Endodermal cell (in vitro differentiated cells): ENCODE results near the gene FAM168A. TPM values are rescaled to one million over a fixed set of nuclear protein-coding genes. Genes with fewer than 3 reads are reported as not detected.

Experiments used
- DNase-seq: peaks from one replicate; pipeline ENCODE4 v3.0.0-alpha.2; 2017
- H3K27ac ChIP-seq: 2 replicates; pipeline ENCODE4 v1.5.1; 2013; ENCODE audit warnings: mild to moderate bottlenecking, low read depth, low read length, moderate library complexity
- H3K27me3 ChIP-seq: 2 replicates; pipeline ENCODE4 v1.6.1; 2013; ENCODE audit warnings: mild to moderate bottlenecking, low read length, moderate library complexity; ENCODE audit not compliant: insufficient read depth, control insufficient read depth, poor library complexity, severe bottlenecking
- H3K36me3 ChIP-seq: 2 replicates; pipeline ENCODE4 v1.7.0; 2013; ENCODE audit warnings: mild to moderate bottlenecking, low read length, moderate library complexity; ENCODE audit not compliant: control insufficient read depth, insufficient read depth
- H3K4me1 ChIP-seq: one replicate; pipeline ENCODE4 v1.7.0; 2013; ENCODE audit warnings: low read length; ENCODE audit not compliant: control insufficient read depth, insufficient read depth
- H3K4me3 ChIP-seq: 2 replicates; pipeline ENCODE4 v1.5.1; 2013; ENCODE audit warnings: mild to moderate bottlenecking, low read length, moderate library complexity
- H3K9ac ChIP-seq: 2 replicates; pipeline ENCODE4 v1.6.1; 2013; ENCODE audit warnings: mild to moderate bottlenecking, low read length, moderate library complexity; ENCODE audit not compliant: poor library complexity, severe bottlenecking; ENCODE audit errors: extremely low read depth
- H3K9me3 ChIP-seq: 2 replicates; pipeline ENCODE4 v1.6.1; 2013; ENCODE audit warnings: mild to moderate bottlenecking, low read length, moderate library complexity; ENCODE audit not compliant: control insufficient read depth
- H3K27ac Mint-ChIP-seq: 2 replicates; pipeline ENCODE4 v1.8.0; 2020; ENCODE audit warnings: mixed read lengths
- H3K27me3 Mint-ChIP-seq: 2 replicates; pipeline ENCODE4 v1.8.0; 2021; ENCODE audit warnings: mild to moderate bottlenecking, mixed read lengths; ENCODE audit not compliant: insufficient read depth
- H3K36me3 Mint-ChIP-seq: 2 replicates; pipeline ENCODE4 v1.8.0; 2020; ENCODE audit warnings: low read depth, mixed read lengths
- H3K4me1 Mint-ChIP-seq: 2 replicates; pipeline ENCODE4 v1.8.0; 2020; ENCODE audit warnings: mixed read lengths
- H3K4me3 Mint-ChIP-seq: 2 replicates; pipeline ENCODE4 v1.8.0; 2020; ENCODE audit warnings: mild to moderate bottlenecking, moderate library complexity, mixed read lengths
- H3K9me3 Mint-ChIP-seq: 2 replicates; pipeline ENCODE4 v1.8.0; 2020; ENCODE audit warnings: mild to moderate bottlenecking, mixed read lengths
- CTCF ChIP-seq: fragments of 200-600 bp; sonication (generic); conservative IDR thresholded peaks from 2 replicates; pipeline ENCODE4 v1.5.0; 2021; ENCODE audit warnings: antibody characterized with exemption, mild to moderate bottlenecking
- WGBS, 2 experiments: methylation state at CpG; one replicate each; pipeline versions ENCODE4 v1.1.5 to v1.1.7; 2013; ENCODE audit warnings: missing lambda C conversion rate in 2 of 2, mixed read lengths in 1 of 2; ENCODE audit not compliant: insufficient coverage in 1 of 2, insufficient read length in 1 of 2; 5-methylcytosine and 5-hydroxymethylcytosine counted together
- total RNA-seq, 2 donors: library from RNA; stranded (reverse); fragmentation: NEBNext Ultra II Directional in 1 of 2; extraction: Animal tissue kit (Norgen Biotek cat#: 25700) in 1 of 2; gene quantifications; 2 replicates in 1 of 2; 3 replicates in 1 of 2; pipeline ENCODE4 v1.2.1, GENCODE V29; 2021

The FAM168A gene
- total RNA-seq, 2 donors from 2014 or later, result 27.4 to 31.6 TPM

- WGBS, 2 experiments, result 93 to 100% methylated on average over 1 to 4 of the region's 4 CpGs
- H3K27me3 Mint-ChIP-seq, result peaks cover 5% of the 10 kb centered on the region
- peaks cover 12% of the 10 kb centered on the region for H3K36me3 Mint-ChIP-seq
- H3K4me1 Mint-ChIP-seq, result no peaks in the 10 kb centered on the region
- Histone ChIP-seq H3K9ac (no peak overlapping the region), H3K4me3 (no peak overlapping the region), H3K4me1 (no peaks in the 10 kb centered on the region), H3K27ac (no peak overlapping the region), H3K27me3 (no peaks in the 10 kb centered on the region), H3K36me3 (peaks cover 15% of the 10 kb centered on the region), H3K9me3 (no peaks in the 10 kb centered on the region)
- H3K9me3 Mint-ChIP-seq, result no peaks in the 10 kb centered on the region
- DNase-seq, result no peak
- no peak overlapping the region for H3K4me3 Mint-ChIP-seq
- no peak overlapping the region for H3K27ac Mint-ChIP-seq
- TF ChIP-seq CTCF, result no peak
Measured at GRCh38 chr11:73353422-73353821, 244.5 kb downstream of the FAM168A start.

- no peaks in the 10 kb centered on the region for H3K4me1 Mint-ChIP-seq
- Histone ChIP-seq H3K9ac (no peak overlapping the region), H3K27ac (no peak overlapping the region), H3K4me3 (no peak overlapping the region), H3K36me3 (peaks cover 15% of the 10 kb centered on the region), H3K9me3 (no peaks in the 10 kb centered on the region), H3K4me1 (no peaks in the 10 kb centered on the region), H3K27me3 (no peaks in the 10 kb centered on the region)
- DNase-seq, result peak; percentile 81
- H3K4me3 Mint-ChIP-seq, result no peak overlapping the region
- H3K27me3 Mint-ChIP-seq, result peaks cover 5% of the 10 kb centered on the region
- H3K27ac Mint-ChIP-seq, result no peak overlapping the region
- peaks cover 25% of the 10 kb centered on the region for H3K36me3 Mint-ChIP-seq
- 24 to 25% methylated on average over 12 to 16 of the region's 16 CpGs for WGBS, 2 experiments
- peak; percentile 99 for TF ChIP-seq CTCF
- H3K9me3 Mint-ChIP-seq, result no peaks in the 10 kb centered on the region
Measured at GRCh38 chr11:73350908-73351636, 246.8 kb downstream of the FAM168A start.

Other genes with a start within 250 kb of the FAM168A start
- 1 to 10 TPM; 6.9 to 8.9 TPM for gene RELT, start 221.7 kb downstream of the FAM168A start, total RNA-seq
- 10 to 100 TPM; 44.6 to 81.0 TPM for gene PLEKHB1, start 48.5 kb upstream of the FAM168A start, total RNA-seq
- 10 to 100 TPM; 77.9 to 79.5 TPM for gene RAB6A, start 163.0 kb upstream of the FAM168A start, total RNA-seq
- gene MRPL48, start 189.8 kb upstream of the FAM168A start, total RNA-seq, result 10 to 100 TPM; 36.4 to 55.3 TPM